HG03457 (cell line): ENCODE results near the gene DLGAP1.

Experiments
- ATAC-seq: cut with Tn5 transposase; IDR thresholded peaks from one replicate; pipeline ENCODE4 v1.9.1; 2021; ENCODE audit warnings: moderate number of reproducible peaks; ENCODE audit not compliant: unreplicated experiment

DLGAP1 gene

DNA sequence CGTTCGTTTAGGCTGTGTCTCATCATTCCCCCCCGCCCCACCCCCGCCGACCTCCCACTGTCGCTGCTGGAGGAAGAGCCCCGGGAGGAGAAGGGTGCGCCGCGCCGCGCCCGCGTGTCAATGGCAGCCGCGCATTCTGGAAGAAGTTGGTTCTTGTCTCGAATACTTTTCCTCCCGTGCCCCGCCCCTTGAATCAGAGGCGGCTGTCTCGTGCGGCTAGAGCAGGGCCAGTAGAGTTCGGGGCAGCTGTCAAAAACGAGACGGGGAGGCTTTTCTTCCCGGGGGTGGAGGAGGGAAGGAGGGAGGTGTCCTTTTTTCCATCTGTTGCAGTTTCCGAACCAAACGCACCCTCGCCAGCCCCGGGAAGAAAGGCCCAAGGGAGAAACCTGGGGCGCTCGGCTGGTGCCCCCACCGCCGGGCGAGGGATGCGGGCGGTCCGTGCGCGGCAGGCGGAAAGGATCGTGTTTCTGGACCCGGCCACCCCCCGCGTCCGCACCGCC, 1005.5 kb downstream of the DLGAP1 start:
- ATAC-seq, result no peak

GRCh38 chr18:3448838-3449511, 1006.1 kb downstream of the DLGAP1 start:
- peak; percentile 46 for ATAC-seq

GRCh38 chr18:3447895-3448837, 1006.9 kb downstream of the DLGAP1 start:
- ATAC-seq, result peak; percentile 67

- ATAC-seq, result no peak
These were observed 1007.8 kb downstream of the DLGAP1 start for GRCh38 chr18:3447068-3447894.
